ENCODE measurements around the gene IGFLR1.

IGFLR1 gene

GRCh38 chr19:35767288-35768081, 25.2 kb upstream of the IGFLR1 start:
- H3F3A ChIP-seq (ENCODE audit: insufficient read depth, low read length), result no peaks in the 10 kb centered on the region
- TF ChIP-seq CTCF (IDR thresholded peaks at IDR 0.05; ENCODE audit: low read length), result no peak
- no peak for TF ChIP-seq EZH2 (IDR thresholded peaks at IDR 0.05; ENCODE audit: borderline replicate concordance, low read length)
- H3K9me3 ChIP-seq (ENCODE audit: low read length), result no peaks in the 10 kb centered on the region
- H3K27ac ChIP-seq (ENCODE audit: low read depth, low read length, poor library complexity, severe bottlenecking), result no peak overlapping the region
- H3K9ac ChIP-seq (ENCODE audit: low read length), result no peak overlapping the region
- no peak overlapping the region for H3K4me3 ChIP-seq (ENCODE audit: low read depth, low read length, poor library complexity, severe bottlenecking)
- no peak overlapping the region for H3K4me2 ChIP-seq (ENCODE audit: low read length)
- no peak overlapping the region for H2AFZ ChIP-seq (ENCODE audit: low read length)
- H3K27me3 ChIP-seq (ENCODE audit: insufficient read depth, low read length), result no peaks in the 10 kb centered on the region
- H3K36me3 ChIP-seq (ENCODE audit: insufficient read depth, low read length), result peaks cover 18% of the 10 kb centered on the region
- no peaks in the 10 kb centered on the region for H3K4me1 ChIP-seq (ENCODE audit: insufficient read depth, low read length, severe bottlenecking)
- H3K9me2 ChIP-seq (ENCODE audit: low read depth, low read length), result no peaks in the 10 kb centered on the region
- H3K79me2 ChIP-seq (ENCODE audit: insufficient read depth, low read length), result no peaks in the 10 kb centered on the region
- no peaks in the 10 kb centered on the region for H4K20me1 ChIP-seq (ENCODE audit: insufficient read depth, low read length)

DNA sequence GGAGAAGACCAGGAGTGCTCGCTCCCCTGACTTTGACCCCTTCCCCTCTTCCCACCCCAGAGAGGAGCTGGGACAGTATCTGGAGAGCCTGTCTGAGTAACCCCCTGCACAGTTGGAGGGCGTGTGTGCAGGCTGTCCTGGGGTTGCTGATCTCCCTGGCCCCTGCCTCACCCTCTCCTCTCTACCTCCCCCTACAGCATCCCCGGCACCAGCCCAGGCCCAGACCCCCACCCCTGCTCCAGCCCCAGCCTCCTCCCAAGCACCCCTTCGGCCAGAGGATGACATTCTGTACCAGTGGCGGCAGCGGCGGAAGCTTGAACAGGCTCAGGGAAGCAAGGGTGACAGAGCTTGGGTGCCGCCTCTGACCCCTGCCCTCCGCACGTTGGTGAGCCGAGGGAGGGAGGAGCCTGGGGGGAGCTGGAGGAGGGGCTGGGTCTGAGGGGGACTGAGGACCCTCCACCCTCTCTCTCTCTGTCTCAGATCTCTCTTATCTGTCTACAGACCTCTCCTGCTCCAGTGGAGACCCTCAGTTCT, 24.4 kb upstream of the IGFLR1 start:
- Histone ChIP-seq H3K9me3 (ENCODE audit: low read length) (no peaks in the 10 kb centered on the region), H3K9me2 (ENCODE audit: low read depth, low read length) (no peaks in the 10 kb centered on the region), H3K9ac (ENCODE audit: low read length) (no peak overlapping the region), H3K27me3 (ENCODE audit: insufficient read depth, low read length) (no peaks in the 10 kb centered on the region), H3K36me3 (ENCODE audit: insufficient read depth, low read length) (peaks cover 24% of the 10 kb centered on the region), H3K79me2 (ENCODE audit: insufficient read depth, low read length) (no peaks in the 10 kb centered on the region), H3F3A (ENCODE audit: insufficient read depth, low read length) (no peaks in the 10 kb centered on the region), H4K20me1 (ENCODE audit: insufficient read depth, low read length) (no peaks in the 10 kb centered on the region), H3K27ac (ENCODE audit: low read depth, low read length, poor library complexity, severe bottlenecking) (no peak overlapping the region), H3K4me1 (ENCODE audit: insufficient read depth, low read length, severe bottlenecking) (no peaks in the 10 kb centered on the region), H3K4me2 (ENCODE audit: low read length) (no peak overlapping the region), H2AFZ (ENCODE audit: low read length) (no peak overlapping the region), H3K4me3 (ENCODE audit: low read depth, low read length, poor library complexity, severe bottlenecking) (no peak overlapping the region)
- TF ChIP-seq CTCF (IDR thresholded peaks at IDR 0.05; ENCODE audit: low read length) (no peak), EZH2 (IDR thresholded peaks at IDR 0.05; ENCODE audit: borderline replicate concordance, low read length) (no peak)

- peaks cover 40% of the 10 kb centered on the region for H3K36me3 ChIP-seq (ENCODE audit: insufficient read depth, low read length)
- H3K9me2 ChIP-seq (ENCODE audit: low read depth, low read length), result no peaks in the 10 kb centered on the region
- H3K79me2 ChIP-seq (ENCODE audit: insufficient read depth, low read length), result no peaks in the 10 kb centered on the region
- H3K27ac ChIP-seq (ENCODE audit: low read depth, low read length, poor library complexity, severe bottlenecking), result no peak overlapping the region
- H3K4me2 ChIP-seq (ENCODE audit: low read length), result no peak overlapping the region
- H3K9me3 ChIP-seq (ENCODE audit: low read length), result no peaks in the 10 kb centered on the region
- H3K9ac ChIP-seq (ENCODE audit: low read length), result no peak overlapping the region
- H2AFZ ChIP-seq (ENCODE audit: low read length), result no peak overlapping the region
- no peaks in the 10 kb centered on the region for H4K20me1 ChIP-seq (ENCODE audit: insufficient read depth, low read length)
- H3F3A ChIP-seq (ENCODE audit: insufficient read depth, low read length), result no peaks in the 10 kb centered on the region
- no peaks in the 10 kb centered on the region for H3K27me3 ChIP-seq (ENCODE audit: insufficient read depth, low read length)
- peaks cover 2% of the 10 kb centered on the region for H3K4me1 ChIP-seq (ENCODE audit: insufficient read depth, low read length, severe bottlenecking)
- no peak overlapping the region for H3K4me3 ChIP-seq (ENCODE audit: low read depth, low read length, poor library complexity, severe bottlenecking)
- TF ChIP-seq CTCF (IDR thresholded peaks at IDR 0.05; ENCODE audit: low read length) (no peak), EZH2 (IDR thresholded peaks at IDR 0.05; ENCODE audit: borderline replicate concordance, low read length) (no peak)
Measured at GRCh38 chr19:35764432-35765315, 22.4 kb upstream of the IGFLR1 start.

Data from OCI-LY1 (cell line).